A549 (cell line): ENCODE data around the gene IKZF3. TPM values are rescaled to one million over a fixed set of nuclear protein-coding genes. Genes with fewer than 3 reads are reported as not detected.

Experiments
- ATAC-seq, 2 experiments: fragments of 200-7000 bp in 1 of 2; fragments of >200 bp in 1 of 2; cut with Nextera tagmentation in 1 of 2; cut with Tn5 transposase in 1 of 2; 3 replicates each; pipeline versions ENCODE4 v1.8.0 to v1.9.1; 2018 to 2020; ENCODE audit warnings: mild to moderate bottlenecking in 1 of 2, moderate library complexity in 1 of 2
- CTCF ChIA-PET: fragments of 300-600 bp; sonication (Branson Sonifier 250); formaldehyde crosslinking; extraction: SDS; loops from one replicate; lab custom pipeline; 2021; ENCODE audit warnings: antibody characterized with exemption, inconsistent platforms; lab: Yijun Ruan, JAX
- POLR2A ChIA-PET: fragments of 350-600 bp; formaldehyde crosslinking; extraction: SDS; loops from one replicate; lab custom pipeline; 2021; ENCODE audit warnings: antibody characterized with exemption, inconsistent platforms; lab: Yijun Ruan, JAX
- DNase-seq, 2 experiments: peaks; one replicate each; pipeline versions ENCODE4 v3.0.0 to v3.0.0-alpha.2; 2011 to 2016; ENCODE audit warnings: low read depth in 1 of 2, low spot score in 1 of 2
- FAIRE-seq: peaks from 2 replicates; lab custom pipeline; 2011; peaks lifted over from hg19 to GRCh38; lab: Jason Lieb, UNC
- H3K27ac ChIP-seq, 2 experiments: fragments of >200 bp; sonication (Bioruptor Twin); formaldehyde crosslinking; 3 replicates each; pipeline ENCODE4 v1.5.1; 2016 to 2017
- H3K4me1 ChIP-seq: fragments of >200 bp; sonication (Bioruptor Twin); formaldehyde crosslinking; 3 replicates; pipeline ENCODE4 v1.6.1; 2016
- H3K4me2 ChIP-seq: fragments of >200 bp; sonication (Bioruptor Twin); formaldehyde crosslinking; 3 replicates; pipeline ENCODE4 v1.6.1; 2016
- H3K4me3 ChIP-seq: fragments of >200 bp; sonication (Bioruptor Twin); formaldehyde crosslinking; 3 replicates; pipeline ENCODE4 v1.5.1; 2016
- H3K9me3 ChIP-seq: fragments of >200 bp; sonication (Bioruptor Twin); formaldehyde crosslinking; 3 replicates; pipeline ENCODE4 v1.6.1; 2016
- ATOH8 ChIP-seq: fragments of 250-450 bp; sonication (Bioruptor Pico); IDR thresholded peaks from 2 replicates; pipeline ENCODE4 v1.5.0; 2020; ENCODE audit warnings: low read depth, mild to moderate bottlenecking, moderate library complexity
- CBX8 ChIP-seq: fragments of 200-600 bp; sonication (generic); IDR thresholded peaks from 2 replicates; pipeline ENCODE4 v1.6.1; 2016
- EHMT2 ChIP-seq: fragments of 200-600 bp; sonication (generic); IDR thresholded peaks from 2 replicates; pipeline ENCODE4 v1.6.1; 2016; ENCODE audit warnings: antibody characterized with exemption, low read depth, mild to moderate bottlenecking, moderate library complexity
- EP300 ChIP-seq, 2 experiments: fragments of >200 bp; sonication (Bioruptor Twin); formaldehyde crosslinking; IDR thresholded peaks; 2 replicates in 1 of 2; 3 replicates in 1 of 2; pipeline ENCODE4 v1.6.1; 2016 to 2017
- FOSB ChIP-seq: fragments of 250-450 bp; sonication (Bioruptor Pico); IDR thresholded peaks from 2 replicates; pipeline ENCODE4 v1.5.0; 2020; ENCODE audit warnings: mild to moderate bottlenecking, moderate library complexity
- FOSL2 ChIP-seq, 2 experiments: fragments of 450-650 bp in 1 of 2; fragments of >200 bp in 1 of 2; sonication (Bioruptor Twin) in 1 of 2; formaldehyde crosslinking; IDR thresholded peaks; 2 replicates each; pipeline versions ENCODE4 v1.5.0 to v1.6.1; 2016 to 2020; ENCODE audit warnings: mild to moderate bottlenecking in 1 of 2, moderate library complexity in 1 of 2
- FOXS1 ChIP-seq: fragments of 250-450 bp; sonication (Bioruptor Pico); IDR thresholded peaks from 2 replicates; pipeline ENCODE4 v1.5.0; 2020; ENCODE audit warnings: mild to moderate bottlenecking, moderate library complexity
- HDAC2 ChIP-seq: fragments of 200-600 bp; sonication (generic); IDR thresholded peaks from 2 replicates; pipeline ENCODE4 v1.6.1; 2016
- HEYL ChIP-seq: fragments of 250-450 bp; sonication (Bioruptor Pico); IDR thresholded peaks from 2 replicates; pipeline ENCODE4 v1.8.0; 2021; ENCODE audit warnings: mild to moderate bottlenecking, moderate library complexity
- HOXA7 ChIP-seq: fragments of 250-450 bp; sonication (Bioruptor Pico); IDR thresholded peaks from 2 replicates; pipeline ENCODE4 v1.5.0; 2020; ENCODE audit warnings: mild to moderate bottlenecking, moderate library complexity
- HOXB5 ChIP-seq: fragments of 250-450 bp; sonication (Bioruptor Pico); IDR thresholded peaks from 2 replicates; pipeline ENCODE4 v1.5.0; 2020; ENCODE audit warnings: mild to moderate bottlenecking, moderate library complexity
- JUN ChIP-seq, 2 experiments: fragments of >200 bp; sonication (Bioruptor Twin); formaldehyde crosslinking; IDR thresholded peaks; 2 replicates in 1 of 2; 3 replicates in 1 of 2; pipeline ENCODE4 v1.6.1; 2016 to 2017
- MYC ChIP-seq: IDR thresholded peaks from 2 replicates; pipeline ENCODE4 v1.6.1; 2012; ENCODE audit warnings: mild to moderate bottlenecking, inconsistent platforms, low read length, improper control_type of control experiment, borderline replicate concordance
- PBX3 ChIP-seq: IDR thresholded peaks from 2 replicates; pipeline ENCODE4 v1.6.1; 2012
- RARB ChIP-seq: fragments of 250-450 bp; sonication (Bioruptor Pico); IDR thresholded peaks from 2 replicates; pipeline ENCODE4 v1.8.0; 2021; ENCODE audit warnings: mild to moderate bottlenecking, moderate library complexity
- RCOR1 ChIP-seq: fragments of 150-350 bp; IDR thresholded peaks from 2 replicates; pipeline ENCODE4 v1.6.1; 2014; ENCODE audit warnings: antibody characterized with exemption, low read length, low read depth
- REST ChIP-seq: fragments of 200-600 bp; sonication (generic); IDR thresholded peaks from 2 replicates; pipeline ENCODE4 v1.6.1; 2016; ENCODE audit warnings: antibody characterized with exemption, mild to moderate bottlenecking, moderate library complexity
- RFX5 ChIP-seq: fragments of 450-650 bp; IDR thresholded peaks from 2 replicates; pipeline ENCODE4 v1.7.1; 2014; ENCODE audit warnings: antibody characterized with exemption, mild to moderate bottlenecking, moderate library complexity
- USF2 ChIP-seq: fragments of 450-650 bp; IDR thresholded peaks from 2 replicates; pipeline ENCODE4 v1.6.1; 2014; ENCODE audit warnings: antibody characterized with exemption
- ZC3H11A ChIP-seq: fragments of 450-650 bp; IDR thresholded peaks from 2 replicates; pipeline ENCODE4 v1.6.1; 2014; ENCODE audit warnings: antibody characterized with exemption, mild to moderate bottlenecking
- ZNF302 ChIP-seq: fragments of 250-450 bp; sonication (Bioruptor Pico); IDR thresholded peaks from 2 replicates; pipeline ENCODE4 v1.9.0; 2021; ENCODE audit warnings: inconsistent platforms, mild to moderate bottlenecking, moderate library complexity
- WGBS: methylation state at CpG from one replicate; pipeline ENCODE4 v1.1.6; 2017; ENCODE audit errors: missing lambda C conversion rate; 5-methylcytosine and 5-hydroxymethylcytosine counted together
- polyA plus RNA-seq, 4 experiments: library from polyadenylated mRNA; depleted of rRNA in 3 of 4; stranded (reverse); fragments of >200 nt; fragmentation: RNase III in 1 of 4; extraction: RNeasy Plus Mini Kit Qiagen cat#74134 plus additional on column Dnase treatment in 1 of 4; gene quantifications; 2 replicates in 3 of 4; 3 replicates in 1 of 4; pipeline ENCODE4 v1.2.3, GENCODE V29; 2011 to 2017
- TF ChIP-seq, protein P1 (sequence below): IDR thresholded peaks from 2 replicates; pipeline ENCODE4 v1.6.1; 2012
- TF ChIP-seq, protein P2 (sequence below): IDR thresholded peaks from 2 replicates; pipeline ENCODE4 v1.6.1; 2012; ENCODE audit warnings: low read depth, borderline replicate concordance

Gene IKZF3
- polyA plus RNA-seq, 2 of the 4 experiments (the other 2 are of a cell fraction) = not detected

DNA sequence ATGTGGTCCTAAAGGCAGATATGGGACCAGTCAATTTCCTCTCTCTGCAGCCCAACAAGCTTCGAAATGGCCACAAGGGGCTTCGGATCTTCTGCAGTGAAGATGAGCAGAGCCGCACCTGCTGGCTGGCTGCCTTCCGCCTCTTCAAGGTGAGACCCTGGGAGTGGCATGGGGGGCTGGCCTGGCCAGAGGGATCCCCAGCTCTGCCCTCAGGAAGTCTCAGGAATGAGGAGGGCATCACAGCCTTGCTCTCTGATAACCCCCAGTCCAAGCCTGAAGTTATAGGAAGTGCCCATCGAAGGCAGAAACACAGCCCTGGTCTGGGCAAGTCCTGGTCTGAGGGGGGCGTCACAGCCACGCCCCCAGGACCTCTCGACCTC is 119.3 kb downstream of the IKZF3 start (continued):
- TF ChIP-seq FOSL2 (IDR thresholded peaks at IDR 0.05) (no peak), FOSL2 (CRISPR knock-in tag; IDR thresholded peaks at IDR 0.05) (no peak), MYC (no peak), HDAC2 (no peak), HEYL (CRISPR knock-in tag) (no peak), ATOH8 (CRISPR knock-in tag) (no peak), RARB (no peak), EP300 (IDR thresholded peaks at IDR 0.05) (no peak)
- TF ChIP-seq, protein P1, sequence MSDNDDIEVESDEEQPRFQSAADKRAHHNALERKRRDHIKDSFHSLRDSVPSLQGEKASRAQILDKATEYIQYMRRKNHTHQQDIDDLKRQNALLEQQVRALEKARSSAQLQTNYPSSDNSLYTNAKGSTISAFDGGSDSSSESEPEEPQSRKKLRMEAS = no peak

GRCh38 chr17:39744075-39744835 is 119.9 kb downstream of the IKZF3 start:
- POLR2A ChIA-PET = interaction anchor here (0.6 kb wide), 1 partner anchor 283 kb away, joined by 5 read pairs; no protein-coding TSS in a partner anchor
- WGBS = 87% methylated on average over 16 of the region's 16 CpGs
- Histone ChIP-seq H3K4me1 (peaks cover 22% of the 10 kb centered on the region), H3K27ac (no peak overlapping the region), H3K4me3 (no peak overlapping the region), H3K4me2 (no peak overlapping the region), H3K9me3 (no peaks in the 10 kb centered on the region)
- CTCF ChIA-PET = interaction anchor here (0.6 to 15.6 kb wide), 8 partner anchors 9 to 347 kb away, joined by 3 to 171 read pairs (median 4); partner anchors contain the start of genes MIEN1 and PNMT
- ATAC-seq = no peak
- DNase-seq = no peak
- no peak for FAIRE-seq
- no peak for TF ChIP-seq ZNF302 (CRISPR knock-in tag)
- no peak for TF ChIP-seq USF2
- TF ChIP-seq PBX3 = no peak
- TF ChIP-seq FOSB (CRISPR knock-in tag) = no peak
- TF ChIP-seq, protein P2, sequence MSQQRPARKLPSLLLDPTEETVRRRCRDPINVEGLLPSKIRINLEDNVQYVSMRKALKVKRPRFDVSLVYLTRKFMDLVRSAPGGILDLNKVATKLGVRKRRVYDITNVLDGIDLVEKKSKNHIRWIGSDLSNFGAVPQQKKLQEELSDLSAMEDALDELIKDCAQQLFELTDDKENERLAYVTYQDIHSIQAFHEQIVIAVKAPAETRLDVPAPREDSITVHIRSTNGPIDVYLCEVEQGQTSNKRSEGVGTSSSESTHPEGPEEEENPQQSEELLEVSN = no peak
- no peak for TF ChIP-seq HOXA7 (CRISPR knock-in tag)
- no peak for TF ChIP-seq CBX8
- no peak for TF ChIP-seq RCOR1
- no peak for TF ChIP-seq RARB
- no peak for TF ChIP-seq EP300 (IDR thresholded peaks at IDR 0.05)
- no peak for TF ChIP-seq RFX5
- no peak for TF ChIP-seq REST
- TF ChIP-seq JUN (IDR thresholded peaks at IDR 0.05) = no peak
- TF ChIP-seq HOXB5 (CRISPR knock-in tag) = no peak
- TF ChIP-seq EHMT2 = no peak
- TF ChIP-seq FOXS1 = no peak
- no peak for TF ChIP-seq ATOH8 (CRISPR knock-in tag)
- TF ChIP-seq ZC3H11A = no peak
